Natural killer cell (primary cell): ENCODE measurements around the gene KRT16. TPM values are rescaled to one million over a fixed set of nuclear protein-coding genes. Genes with fewer than 3 reads are reported as not detected.
"Not testable (repeated sequence)": the region's sequence is repeated elsewhere in the genome, so short reads cannot be mapped to it uniquely, and the experiment has no call there.

Source experiments
- ATAC-seq, 3 donors: fragments of 150-1000 bp in 2 of 3; fragments of 200-7000 bp in 1 of 3; cut with Tn5 transposase; 1 replicate in 1 of 3; 2 replicates in 2 of 3; pipeline ENCODE4 v1.10.0; 2021; ENCODE audit warnings: mild to moderate bottlenecking in 2 of 3, moderate library complexity in 2 of 3
- DNase-seq, 2 donors: peaks; one replicate each; pipeline versions ENCODE4 v3.0.0 to v3.0.0-alpha.2; 2013 to 2021; ENCODE audit warnings: mixed read lengths in 1 of 2
- H3K27ac ChIP-seq: one replicate; pipeline ENCODE4 v1.5.1; 2013; ENCODE audit warnings: mild to moderate bottlenecking, low read length
- H3K27me3 ChIP-seq: one replicate; pipeline ENCODE4 v1.6.1; 2013; ENCODE audit warnings: low read length; ENCODE audit not compliant: control insufficient read depth, insufficient read depth
- H3K36me3 ChIP-seq: one replicate; pipeline ENCODE4 v1.6.1; 2013; ENCODE audit warnings: low read length; ENCODE audit not compliant: control insufficient read depth, insufficient read depth
- H3K4me1 ChIP-seq: one replicate; pipeline ENCODE4 v1.6.1; 2013; ENCODE audit warnings: low read length; ENCODE audit not compliant: control insufficient read depth, insufficient read depth
- H3K4me3 ChIP-seq: one replicate; pipeline ENCODE4 v1.5.1; 2013; ENCODE audit warnings: low read length
- H3K9me3 ChIP-seq: one replicate; pipeline ENCODE4 v1.6.1; 2013; ENCODE audit warnings: low read length; ENCODE audit not compliant: control insufficient read depth, insufficient read depth
- H3K27ac Mint-ChIP-seq, 2 donors: one replicate each; pipeline ENCODE4 v1.8.0; 2022; ENCODE audit warnings: mild to moderate bottlenecking in 2 of 2, mixed read lengths in 2 of 2, moderate library complexity in 1 of 2
- H3K27me3 Mint-ChIP-seq, 2 donors: one replicate each; pipeline ENCODE4 v1.8.0; 2022; ENCODE audit warnings: low read depth in 2 of 2, mixed read lengths in 2 of 2
- H3K36me3 Mint-ChIP-seq: one replicate; pipeline ENCODE4 v1.8.0; 2022; ENCODE audit warnings: mixed read lengths
- H3K4me1 Mint-ChIP-seq, 2 donors: one replicate each; pipeline ENCODE4 v1.8.0; 2022; ENCODE audit warnings: mixed read lengths in 2 of 2
- H3K4me3 Mint-ChIP-seq: one replicate; pipeline ENCODE4 v1.8.0; 2022; ENCODE audit warnings: mild to moderate bottlenecking, moderate library complexity, mixed read lengths
- H3K9me3 Mint-ChIP-seq, 2 donors: one replicate each; pipeline ENCODE4 v1.8.0; 2022; ENCODE audit warnings: mixed read lengths in 2 of 2
- WGBS: methylation state at CpG from one replicate; pipeline ENCODE4 v1.1.7; 2013; ENCODE audit warnings: missing lambda C conversion rate; ENCODE audit not compliant: insufficient coverage; 5-methylcytosine and 5-hydroxymethylcytosine counted together
- intact Hi-C: fragments of 100-400 bp; cut with micrococcal nuclease; formaldehyde crosslinking; loops from one replicate; pipeline ENCODE4 v1.14.2; 2022
- total RNA-seq, 4 donors: library from RNA; stranded (reverse); fragments of 120-200 nt in 1 of 4; gene quantifications; one replicate each; pipeline versions ENCODE4 v1.2.3 to v1.2.4, GENCODE V29; 2013 to 2022
- TF ChIP-seq, protein P1 (sequence below): fragments of 200-600 bp; IDR thresholded peaks from one replicate; pipeline ENCODE4 v1.8.0; 2022; ENCODE audit warnings: antibody characterized with exemption

KRT16 gene
- total RNA-seq, 3 donors from 2014 or later (not counting 1 experiment from before 2014, with no cell fraction given), result not detected

DNA sequence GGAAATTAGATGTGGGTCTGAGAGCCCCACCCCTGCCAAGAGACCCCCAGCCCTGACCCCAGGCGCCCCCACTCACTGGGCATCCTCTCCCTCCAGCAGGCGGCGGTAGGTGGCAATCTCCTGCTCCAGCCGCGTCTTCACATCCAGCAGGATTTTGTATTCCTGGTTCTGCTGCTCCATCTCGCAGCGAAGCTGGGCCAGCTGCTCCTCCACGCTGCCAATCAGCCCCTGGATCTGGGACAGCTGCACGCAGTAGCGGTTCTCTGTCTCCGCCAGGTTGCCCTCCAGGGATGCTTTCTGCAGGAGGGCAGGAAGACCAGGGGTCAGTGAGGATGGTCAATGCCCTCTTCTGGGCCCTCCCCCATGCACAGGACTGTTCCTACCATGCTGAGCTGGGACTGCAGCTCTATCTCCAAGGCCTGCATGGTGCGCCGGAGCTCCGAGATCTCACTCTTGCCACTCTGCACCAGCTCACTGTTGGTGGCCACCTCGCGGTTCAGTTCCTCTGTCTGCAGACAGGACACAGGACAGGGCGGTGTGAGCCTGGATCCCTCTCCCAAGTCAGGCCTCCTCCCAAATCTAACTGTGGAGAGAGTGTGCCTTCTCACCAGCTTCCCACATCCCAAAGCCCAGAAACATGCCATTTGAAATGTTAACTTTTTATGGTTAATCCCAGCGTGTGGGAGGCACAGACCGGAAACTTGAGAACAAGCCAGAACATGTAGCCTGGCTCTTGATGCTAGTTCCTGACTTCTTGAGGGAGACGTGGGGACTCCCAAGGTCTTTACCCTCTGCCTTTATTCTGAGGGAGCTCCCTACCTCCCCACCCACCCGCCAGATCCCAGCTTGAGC, 8.2 kb upstream of the KRT16 start:
- Mint-ChIP-seq H3K36me3 (no peaks in the 10 kb centered on the region), H3K4me1 (no peaks in the 10 kb centered on the region), H3K4me3 (no peak overlapping the region), H3K27me3 (no peaks in the 10 kb centered on the region), H3K9me3 (no peaks in the 10 kb centered on the region), H3K27ac (no peak overlapping the region)
- Histone ChIP-seq H3K9me3 (no peaks in the 10 kb centered on the region), H3K27me3 (no peaks in the 10 kb centered on the region), H3K4me1 (no peaks in the 10 kb centered on the region), H3K27ac (no peak overlapping the region), H3K4me3 (no peak overlapping the region), H3K36me3 (no peaks in the 10 kb centered on the region)
- DNase-seq, result no peak
- intact Hi-C loops, result no loop called here
- 89% methylated on average over 21 of the region's 21 CpGs for WGBS
- TF ChIP-seq, protein P1, sequence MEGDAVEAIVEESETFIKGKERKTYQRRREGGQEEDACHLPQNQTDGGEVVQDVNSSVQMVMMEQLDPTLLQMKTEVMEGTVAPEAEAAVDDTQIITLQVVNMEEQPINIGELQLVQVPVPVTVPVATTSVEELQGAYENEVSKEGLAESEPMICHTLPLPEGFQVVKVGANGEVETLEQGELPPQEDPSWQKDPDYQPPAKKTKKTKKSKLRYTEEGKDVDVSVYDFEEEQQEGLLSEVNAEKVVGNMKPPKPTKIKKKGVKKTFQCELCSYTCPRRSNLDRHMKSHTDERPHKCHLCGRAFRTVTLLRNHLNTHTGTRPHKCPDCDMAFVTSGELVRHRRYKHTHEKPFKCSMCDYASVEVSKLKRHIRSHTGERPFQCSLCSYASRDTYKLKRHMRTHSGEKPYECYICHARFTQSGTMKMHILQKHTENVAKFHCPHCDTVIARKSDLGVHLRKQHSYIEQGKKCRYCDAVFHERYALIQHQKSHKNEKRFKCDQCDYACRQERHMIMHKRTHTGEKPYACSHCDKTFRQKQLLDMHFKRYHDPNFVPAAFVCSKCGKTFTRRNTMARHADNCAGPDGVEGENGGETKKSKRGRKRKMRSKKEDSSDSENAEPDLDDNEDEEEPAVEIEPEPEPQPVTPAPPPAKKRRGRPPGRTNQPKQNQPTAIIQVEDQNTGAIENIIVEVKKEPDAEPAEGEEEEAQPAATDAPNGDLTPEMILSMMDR, result no peak
- ATAC-seq, result no peak

DNA sequence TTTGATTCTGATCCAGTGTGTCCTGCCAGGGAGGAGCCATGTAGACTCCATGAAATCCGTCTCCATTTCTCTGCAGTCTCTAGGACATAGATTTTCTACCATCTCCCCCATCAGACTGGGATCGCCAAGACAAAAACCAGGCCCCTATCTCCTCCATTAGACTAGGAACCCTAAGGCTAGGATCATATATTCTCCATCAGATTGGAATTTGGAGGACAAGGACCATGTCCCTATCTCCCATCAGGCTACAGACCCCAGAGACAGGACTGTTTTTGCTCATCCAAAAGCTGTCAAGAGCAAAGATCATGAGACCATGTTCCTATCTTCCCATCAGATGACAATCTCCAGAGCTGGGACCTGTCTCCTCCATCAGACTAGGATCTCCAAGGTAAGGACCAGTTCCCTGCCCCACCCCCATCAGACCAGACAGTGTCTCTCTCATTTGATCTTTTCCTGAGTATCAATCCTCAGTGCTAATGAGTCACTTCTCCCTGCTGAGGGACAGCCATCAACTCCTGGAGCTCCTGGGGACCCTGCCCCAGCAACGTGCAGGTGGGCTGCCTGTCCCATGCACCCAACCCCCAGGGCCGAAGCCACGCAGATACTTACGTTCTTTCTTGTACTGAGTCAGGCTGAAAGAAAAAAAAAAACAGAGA, 7.5 kb upstream of the KRT16 start:
- H3K27ac Mint-ChIP-seq, H3K9me3 ChIP-seq, H3K4me1 ChIP-seq, H3K27me3 Mint-ChIP-seq, ATAC-seq, H3K4me3 Mint-ChIP-seq, H3K27me3 ChIP-seq, H3K36me3 Mint-ChIP-seq, DNase-seq, H3K4me3 ChIP-seq, H3K27ac ChIP-seq, H3K9me3 Mint-ChIP-seq, H3K4me1 Mint-ChIP-seq, intact Hi-C loops, H3K36me3 ChIP-seq: not testable (repeated sequence)
- WGBS, result 84% methylated on average over 6 of the region's 6 CpGs

DNA sequence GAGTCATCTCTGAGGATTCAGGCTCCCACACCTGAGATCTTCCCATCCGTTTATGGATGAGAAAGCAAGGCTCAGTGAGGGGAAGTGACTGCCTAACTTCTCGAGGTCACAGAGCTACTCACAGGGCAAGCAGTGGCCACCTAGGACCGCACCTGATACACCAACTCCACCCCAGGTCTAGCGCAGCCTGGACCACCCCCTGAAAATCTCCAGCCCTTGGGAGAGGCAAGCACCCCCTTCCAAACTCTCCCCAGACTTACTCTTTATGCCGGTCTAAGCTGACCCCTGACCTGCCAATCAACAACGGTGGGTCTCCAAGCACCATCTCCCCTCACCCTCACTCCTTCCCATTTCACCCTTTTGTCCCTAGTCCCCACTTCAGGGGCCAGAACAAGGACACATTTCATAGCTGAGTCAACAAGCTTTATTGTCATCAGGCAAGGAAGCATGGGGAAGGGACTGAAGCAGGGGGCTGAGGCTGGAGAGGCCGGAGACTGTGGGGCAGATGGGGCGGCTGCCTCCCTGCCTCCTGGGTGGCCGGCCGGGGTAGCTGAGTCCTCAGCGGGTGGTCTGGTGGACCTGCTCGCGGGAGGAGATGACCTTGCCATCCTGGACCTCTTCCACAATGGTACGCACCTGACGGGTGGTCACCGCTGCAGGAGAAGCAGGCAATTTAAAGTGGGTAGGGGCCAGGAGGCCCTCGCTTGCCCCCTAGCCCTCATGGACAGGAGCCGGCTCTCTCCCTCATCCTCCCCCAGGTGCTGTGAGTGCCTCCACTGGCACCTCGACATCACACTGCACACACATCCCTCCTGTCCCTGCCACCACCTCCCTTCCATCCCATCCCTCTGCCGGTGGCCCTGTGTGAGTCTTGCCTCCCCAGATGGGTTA, 6.7 kb upstream of the KRT16 start:
- Histone ChIP-seq H3K27ac (no peak overlapping the region), H3K4me3 (no peak overlapping the region), H3K9me3 (no peaks in the 10 kb centered on the region), H3K4me1 (no peaks in the 10 kb centered on the region), H3K27me3 (no peaks in the 10 kb centered on the region), H3K36me3 (no peaks in the 10 kb centered on the region)
- 81% methylated on average over 17 of the region's 20 CpGs for WGBS
- intact Hi-C loops, result no loop called here
- Mint-ChIP-seq H3K9me3 (no peaks in the 10 kb centered on the region), H3K4me3 (no peak overlapping the region), H3K27me3 (no peaks in the 10 kb centered on the region), H3K27ac (no peak overlapping the region), H3K36me3 (no peaks in the 10 kb centered on the region), H3K4me1 (no peaks in the 10 kb centered on the region)
- DNase-seq, result no peak
- ATAC-seq, result no peak
- TF ChIP-seq, protein P1, result no peak
